Large intestine (tissue), 3 donors: Measurements from ENCODE around the gene PLXNC1. TPM values are rescaled to one million over a fixed set of nuclear protein-coding genes. Genes with fewer than 3 reads are reported as not detected.

Experiments used
- DNase-seq, 2 donors: peaks; one replicate each; pipeline versions ENCODE4 v3.0.0 to v3.0.0-alpha.2; 2013
- H3K27ac ChIP-seq: one replicate; pipeline ENCODE4 v1.5.1; 2013; ENCODE audit warnings: low read length
- H3K27me3 ChIP-seq: 2 replicates; pipeline ENCODE4 v1.6.1; 2013; ENCODE audit warnings: low read length; ENCODE audit not compliant: control insufficient read depth, insufficient read depth
- H3K36me3 ChIP-seq: 2 replicates; pipeline ENCODE4 v1.6.1; 2013; ENCODE audit warnings: low read length; ENCODE audit not compliant: control insufficient read depth, insufficient read depth
- H3K4me1 ChIP-seq: one replicate; pipeline ENCODE4 v1.6.1; 2013; ENCODE audit warnings: low read length; ENCODE audit not compliant: control insufficient read depth, insufficient read depth
- H3K4me3 ChIP-seq: one replicate; pipeline ENCODE4 v1.5.1; 2013; ENCODE audit warnings: low read length
- H3K9me3 ChIP-seq: one replicate; pipeline ENCODE4 v1.6.1; 2013; ENCODE audit warnings: mild to moderate bottlenecking, low read depth, low read length, moderate library complexity; ENCODE audit not compliant: control insufficient read depth
- WGBS: methylation state at CpG from one replicate; pipeline ENCODE4 v1.1.5; 2013; ENCODE audit warnings: low lambda C conversion rate; ENCODE audit not compliant: insufficient coverage; 5-methylcytosine and 5-hydroxymethylcytosine counted together
- polyA plus RNA-seq: library from polyadenylated mRNA; unstranded; fragments of 120-200 nt; gene quantifications from one replicate; pipeline ENCODE4 v1.2.1, GENCODE V29; 2013

The PLXNC1 gene
- polyA plus RNA-seq, 1 donor = 20.3 TPM

DNA sequence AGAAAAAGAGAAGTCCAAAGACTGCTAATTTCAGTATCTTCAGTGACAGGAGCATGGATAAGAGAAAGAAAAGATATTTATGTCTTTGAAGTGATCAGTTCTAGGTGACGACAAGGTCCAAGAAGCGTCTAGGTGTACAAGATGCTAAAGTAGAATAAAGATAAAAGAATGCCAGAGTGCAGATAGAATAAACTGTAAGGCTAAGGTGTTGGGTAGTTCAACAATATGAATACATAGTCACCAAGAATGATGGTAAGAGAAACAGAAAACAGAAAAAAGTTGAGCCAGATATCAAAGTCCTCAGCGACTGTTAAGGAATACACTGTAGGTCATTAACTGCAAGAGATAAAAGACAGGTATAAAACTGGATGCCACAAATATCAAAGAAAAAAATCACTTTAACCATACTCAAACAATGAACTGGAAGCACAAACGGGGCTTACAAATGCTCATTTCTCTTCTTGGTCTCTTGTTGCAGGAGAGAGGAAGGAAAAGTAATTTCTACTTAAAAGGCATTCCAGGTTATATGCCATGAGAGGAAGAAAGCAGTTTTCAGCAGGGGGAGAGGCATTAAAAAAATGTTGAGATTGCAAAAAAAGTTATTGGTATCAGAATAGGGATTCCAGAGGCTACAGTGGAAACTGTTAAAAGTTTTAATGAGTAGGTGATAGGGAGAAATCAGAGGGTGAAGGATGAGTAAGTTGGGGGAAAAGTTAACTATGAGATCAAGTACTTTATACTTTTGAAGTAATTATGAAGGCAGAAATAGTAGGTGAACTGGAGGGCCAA is 189.8 kb downstream of the PLXNC1 start:
- peaks cover 14% of the 10 kb centered on the region for H3K4me1 ChIP-seq
- H3K9me3 ChIP-seq = peaks cover 2% of the 10 kb centered on the region
- H3K27ac ChIP-seq = peak overlapping the region; percentile 86
- 31% methylated on average over 3 of the region's 4 CpGs for WGBS
- DNase-seq = peak; percentile 48 to 83
- no peak overlapping the region for H3K4me3 ChIP-seq
- H3K27me3 ChIP-seq = no peaks in the 10 kb centered on the region
- no peaks in the 10 kb centered on the region for H3K36me3 ChIP-seq

DNA sequence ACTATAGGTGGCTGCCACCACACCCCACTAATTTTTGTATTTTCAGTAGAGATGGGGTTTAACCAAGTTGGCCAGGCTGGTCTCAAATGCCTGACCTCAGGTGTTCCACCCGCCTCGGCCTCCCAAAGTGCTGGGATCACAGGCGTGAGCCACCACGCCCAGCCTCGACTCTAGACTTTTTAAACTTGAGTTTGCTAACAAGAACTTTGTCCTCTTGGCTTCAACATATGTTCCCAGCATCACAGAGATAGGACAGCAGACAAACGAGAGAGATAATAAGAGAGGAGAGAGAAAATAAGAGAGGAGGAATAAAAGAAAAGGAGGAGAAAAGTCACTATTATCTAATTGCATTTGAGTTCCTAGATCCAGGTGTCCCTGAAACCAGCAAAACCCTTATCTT is 192.2 kb downstream of the PLXNC1 start:
- H3K9me3 ChIP-seq = peaks cover 2% of the 10 kb centered on the region
- H3K4me3 ChIP-seq = no peak overlapping the region
- peak overlapping the region; percentile 45 for H3K27ac ChIP-seq
- peaks cover 14% of the 10 kb centered on the region for H3K4me1 ChIP-seq
- DNase-seq = peak; percentile 34 to 60
- 57% methylated on average over 1 of the region's 6 CpGs for WGBS
- peaks cover 4% of the 10 kb centered on the region for H3K36me3 ChIP-seq
- no peaks in the 10 kb centered on the region for H3K27me3 ChIP-seq

DNA sequence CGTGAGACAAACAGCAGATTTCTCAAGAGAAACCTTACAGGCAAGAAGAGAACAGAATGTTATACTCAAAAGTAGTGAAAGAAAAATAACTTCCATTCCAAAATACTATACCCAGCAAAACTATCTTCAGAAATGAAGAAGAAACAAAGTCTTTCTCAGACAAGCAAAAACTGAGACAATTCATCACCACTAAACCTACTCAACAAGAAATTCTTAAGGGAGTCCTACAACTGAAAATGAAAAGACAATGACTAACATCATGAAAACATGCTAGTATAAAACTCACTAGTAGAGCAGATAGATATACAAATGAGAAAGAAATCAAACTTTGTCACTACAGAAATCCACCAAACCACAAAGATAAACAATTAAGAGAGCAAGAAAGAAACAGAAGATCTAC is 204.8 kb downstream of the PLXNC1 start:
- H3K9me3 ChIP-seq = peaks cover 34% of the 10 kb centered on the region
- H3K27ac ChIP-seq = no peak overlapping the region
- WGBS = no CpG with 5 or more reads among the region's 1 CpG
- H3K4me1 ChIP-seq = no peaks in the 10 kb centered on the region
- H3K4me3 ChIP-seq = no peak overlapping the region
- H3K27me3 ChIP-seq = no peaks in the 10 kb centered on the region
- no peak for DNase-seq
- peaks cover 2% of the 10 kb centered on the region for H3K36me3 ChIP-seq
